ENCODE measurements around the gene MAP7.

Gene MAP7

DNA sequence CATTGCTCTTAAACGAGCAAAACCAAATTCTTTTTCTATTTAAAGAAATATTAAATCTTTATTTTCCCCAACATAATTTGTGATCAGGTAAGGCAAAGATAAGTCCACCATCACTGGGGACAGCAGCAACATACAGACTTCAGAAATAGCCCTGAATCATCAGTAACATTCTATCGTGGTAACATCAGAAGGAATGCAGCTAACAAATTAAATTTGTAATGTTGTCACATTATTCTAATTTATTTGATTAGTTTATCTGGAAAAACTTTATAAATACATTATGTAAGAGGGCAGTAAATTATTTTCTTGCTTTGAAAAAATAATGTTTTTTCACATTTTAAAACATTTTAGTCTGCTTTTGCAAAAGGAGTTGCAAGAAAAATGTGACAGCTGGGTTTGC, 206.9 kb downstream of the MAP7 start:
- Histone ChIP-seq H3K9me2 (replicated peaks; ENCODE audit: control insufficient read depth, low read length) (no peaks in the 10 kb centered on the region), H3K4me2 (ENCODE audit: low read length) (no peak overlapping the region), H3K4me3 (ENCODE audit: low read length) (no peak overlapping the region), H3K36me3 (ENCODE audit: control insufficient read depth, low read length) (no peaks in the 10 kb centered on the region), H3K27me3 (ENCODE audit: control insufficient read depth, low read length) (peaks cover 5% of the 10 kb centered on the region; the same call in 1 of the 2 replicates), H3K9me3 (ENCODE audit: control insufficient read depth, insufficient read depth, low read length) (no peaks in the 10 kb centered on the region), H4K20me1 (ENCODE audit: control insufficient read depth, insufficient read depth, low read depth, low read length) (no peaks in the 10 kb centered on the region), H3K27ac (ENCODE audit: low read depth, low read length) (no peak overlapping the region), H3K4me1 (ENCODE audit: control insufficient read depth, low read length) (no peaks in the 10 kb centered on the region), H3F3A (ENCODE audit: control insufficient read depth, insufficient read depth) (no peaks in the 10 kb centered on the region), H3K79me2 (ENCODE audit: control insufficient read depth, low read length) (no peaks in the 10 kb centered on the region)
- TF ChIP-seq, protein P1, sequence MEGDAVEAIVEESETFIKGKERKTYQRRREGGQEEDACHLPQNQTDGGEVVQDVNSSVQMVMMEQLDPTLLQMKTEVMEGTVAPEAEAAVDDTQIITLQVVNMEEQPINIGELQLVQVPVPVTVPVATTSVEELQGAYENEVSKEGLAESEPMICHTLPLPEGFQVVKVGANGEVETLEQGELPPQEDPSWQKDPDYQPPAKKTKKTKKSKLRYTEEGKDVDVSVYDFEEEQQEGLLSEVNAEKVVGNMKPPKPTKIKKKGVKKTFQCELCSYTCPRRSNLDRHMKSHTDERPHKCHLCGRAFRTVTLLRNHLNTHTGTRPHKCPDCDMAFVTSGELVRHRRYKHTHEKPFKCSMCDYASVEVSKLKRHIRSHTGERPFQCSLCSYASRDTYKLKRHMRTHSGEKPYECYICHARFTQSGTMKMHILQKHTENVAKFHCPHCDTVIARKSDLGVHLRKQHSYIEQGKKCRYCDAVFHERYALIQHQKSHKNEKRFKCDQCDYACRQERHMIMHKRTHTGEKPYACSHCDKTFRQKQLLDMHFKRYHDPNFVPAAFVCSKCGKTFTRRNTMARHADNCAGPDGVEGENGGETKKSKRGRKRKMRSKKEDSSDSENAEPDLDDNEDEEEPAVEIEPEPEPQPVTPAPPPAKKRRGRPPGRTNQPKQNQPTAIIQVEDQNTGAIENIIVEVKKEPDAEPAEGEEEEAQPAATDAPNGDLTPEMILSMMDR (IDR thresholded peaks at IDR 0.05; ENCODE audit: low read depth, low read length, poor library complexity, severe bottlenecking) = no peak
- TF ChIP-seq EZH2phosphoT487 (IDR thresholded peaks at IDR 0.05; ENCODE audit: borderline replicate concordance, low read length) = no peak

DNA sequence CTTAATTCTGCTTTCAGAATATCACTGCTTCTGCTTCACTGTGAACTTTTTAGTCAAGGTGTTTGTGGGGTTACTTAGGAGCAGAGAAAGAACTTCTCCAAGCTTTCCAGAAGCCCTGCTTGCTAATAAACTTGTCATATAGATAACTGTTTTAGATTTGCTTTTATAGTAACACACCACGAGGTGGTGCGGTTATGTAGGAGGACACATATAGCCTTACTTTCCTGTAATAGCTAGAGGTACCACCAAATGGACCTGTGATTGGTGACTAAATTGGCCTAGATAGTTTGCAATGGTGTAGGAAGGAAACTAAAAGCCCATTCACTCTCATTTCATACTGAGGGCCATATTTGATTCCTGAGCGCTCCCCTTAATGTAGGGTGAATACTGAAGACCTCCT, 208.3 kb downstream of the MAP7 start:
- no peak for TF ChIP-seq EZH2phosphoT487 (IDR thresholded peaks at IDR 0.05; ENCODE audit: borderline replicate concordance, low read length)
- TF ChIP-seq, protein P1 (IDR thresholded peaks at IDR 0.05; ENCODE audit: low read depth, low read length, poor library complexity, severe bottlenecking) = no peak
- no peaks in the 10 kb centered on the region for H3K36me3 ChIP-seq (ENCODE audit: control insufficient read depth, low read length)
- H3K79me2 ChIP-seq (ENCODE audit: control insufficient read depth, low read length) = no peaks in the 10 kb centered on the region
- H3F3A ChIP-seq (ENCODE audit: control insufficient read depth, insufficient read depth) = no peaks in the 10 kb centered on the region
- no peaks in the 10 kb centered on the region for H3K9me2 ChIP-seq (replicated peaks; ENCODE audit: control insufficient read depth, low read length)
- H4K20me1 ChIP-seq (ENCODE audit: control insufficient read depth, insufficient read depth, low read depth, low read length) = no peaks in the 10 kb centered on the region
- no peak overlapping the region for H3K4me2 ChIP-seq (ENCODE audit: low read length)
- H3K4me3 ChIP-seq (ENCODE audit: low read length) = no peak overlapping the region
- H3K4me1 ChIP-seq (ENCODE audit: control insufficient read depth, low read length) = no peaks in the 10 kb centered on the region
- H3K9me3 ChIP-seq (ENCODE audit: control insufficient read depth, insufficient read depth, low read length) = no peaks in the 10 kb centered on the region
- peaks cover 5% of the 10 kb centered on the region; the same call in 1 of the 2 replicates for H3K27me3 ChIP-seq (ENCODE audit: control insufficient read depth, low read length)
- no peak overlapping the region for H3K27ac ChIP-seq (ENCODE audit: low read depth, low read length)

DNA sequence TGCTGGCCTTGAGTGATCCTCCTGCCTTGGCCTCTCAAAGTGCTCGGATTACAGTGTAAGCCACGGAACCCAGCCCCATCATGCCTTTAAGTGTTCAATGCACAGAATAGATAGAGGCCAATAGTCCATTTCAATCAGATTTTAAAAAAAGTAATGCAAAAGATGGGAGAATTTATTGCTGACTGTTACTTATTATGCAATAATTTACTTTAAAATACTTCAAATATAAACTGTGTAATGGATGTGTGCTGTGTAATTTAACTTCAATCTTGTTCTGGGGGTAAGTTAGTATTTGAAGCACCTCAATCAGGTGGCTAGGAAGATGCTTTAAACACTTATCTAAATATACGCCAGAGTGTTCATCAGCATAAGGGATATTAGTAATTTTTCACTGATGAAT, 208.9 kb downstream of the MAP7 start:
- H3K27me3 ChIP-seq (ENCODE audit: control insufficient read depth, low read length) = peaks cover 5% of the 10 kb centered on the region; the same call in 1 of the 2 replicates
- no peaks in the 10 kb centered on the region for H3K4me1 ChIP-seq (ENCODE audit: control insufficient read depth, low read length)
- TF ChIP-seq, protein P1 (IDR thresholded peaks at IDR 0.05; ENCODE audit: low read depth, low read length, poor library complexity, severe bottlenecking) = no peak
- TF ChIP-seq EZH2phosphoT487 (IDR thresholded peaks at IDR 0.05; ENCODE audit: borderline replicate concordance, low read length) = no peak
- H3K4me2 ChIP-seq (ENCODE audit: low read length) = no peak overlapping the region
- H3K9me3 ChIP-seq (ENCODE audit: control insufficient read depth, insufficient read depth, low read length) = no peaks in the 10 kb centered on the region
- no peaks in the 10 kb centered on the region for H3K9me2 ChIP-seq (replicated peaks; ENCODE audit: control insufficient read depth, low read length)
- H3K79me2 ChIP-seq (ENCODE audit: control insufficient read depth, low read length) = no peaks in the 10 kb centered on the region
- no peaks in the 10 kb centered on the region for H3F3A ChIP-seq (ENCODE audit: control insufficient read depth, insufficient read depth)
- H4K20me1 ChIP-seq (ENCODE audit: control insufficient read depth, insufficient read depth, low read depth, low read length) = no peaks in the 10 kb centered on the region
- no peak overlapping the region for H3K4me3 ChIP-seq (ENCODE audit: low read length)
- H3K36me3 ChIP-seq (ENCODE audit: control insufficient read depth, low read length) = no peaks in the 10 kb centered on the region
- no peak overlapping the region for H3K27ac ChIP-seq (ENCODE audit: low read depth, low read length)

Data from DOHH2 (cell line).